Forelimb muscle (tissue), 1 donor: ENCODE data around the gene SEZ6L. TPM values are rescaled to one million over a fixed set of nuclear protein-coding genes. Genes with fewer than 3 reads are reported as not detected.

Experiments
- DNase-seq: peaks from one replicate; pipeline ENCODE4 v3.0.0-alpha.2; 2013; ENCODE audit warnings: low read depth
- polyA plus RNA-seq: library from polyadenylated mRNA; unstranded; fragments of 120-200 nt; gene quantifications from one replicate; pipeline ENCODE4 v1.2.1, GENCODE V29; 2013; ENCODE audit not compliant: insufficient read length

Gene SEZ6L
- polyA plus RNA-seq, 1 donor: 0.40 TPM

DNA sequence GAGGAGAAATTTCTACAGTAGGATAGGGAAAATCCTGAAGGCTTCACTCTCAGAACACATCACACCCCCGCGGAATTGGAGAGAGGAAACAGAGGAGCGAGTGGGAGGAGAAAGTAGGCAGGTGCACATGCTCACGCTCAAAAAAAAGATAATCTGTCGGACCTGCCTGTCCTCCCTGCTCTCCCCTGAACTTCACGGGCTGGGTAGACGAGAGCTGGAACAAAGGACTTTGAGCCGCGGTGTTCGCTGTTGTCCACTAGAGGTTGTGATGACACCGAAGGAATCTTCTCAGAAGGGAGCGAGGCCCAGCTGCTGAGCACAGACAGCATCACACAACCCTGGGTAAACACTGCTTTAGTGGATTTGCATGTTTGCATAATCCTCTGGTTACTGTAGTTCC is 5.0 kb downstream of the SEZ6L start:
- DNase-seq: no peak

DNA sequence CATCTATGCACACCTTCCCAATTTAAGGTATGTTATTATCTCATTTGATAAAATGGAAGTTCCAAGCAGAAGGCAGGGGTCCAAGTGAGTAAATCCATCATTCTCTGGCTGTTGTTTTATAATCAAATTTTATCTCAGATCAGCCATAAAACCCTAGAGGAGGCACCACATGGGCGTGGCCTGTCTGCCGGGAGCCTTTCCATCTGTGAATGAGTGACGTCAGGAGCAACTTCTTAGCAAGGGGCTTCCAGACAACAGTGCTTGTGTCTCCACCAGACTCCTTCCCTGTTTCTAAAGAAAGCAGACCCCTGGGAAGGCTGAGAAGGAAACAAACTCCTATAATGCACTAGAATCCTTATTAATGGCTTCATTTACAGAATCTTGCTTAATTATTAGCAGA is 13.5 kb downstream of the SEZ6L start:
- DNase-seq: no peak

DNA sequence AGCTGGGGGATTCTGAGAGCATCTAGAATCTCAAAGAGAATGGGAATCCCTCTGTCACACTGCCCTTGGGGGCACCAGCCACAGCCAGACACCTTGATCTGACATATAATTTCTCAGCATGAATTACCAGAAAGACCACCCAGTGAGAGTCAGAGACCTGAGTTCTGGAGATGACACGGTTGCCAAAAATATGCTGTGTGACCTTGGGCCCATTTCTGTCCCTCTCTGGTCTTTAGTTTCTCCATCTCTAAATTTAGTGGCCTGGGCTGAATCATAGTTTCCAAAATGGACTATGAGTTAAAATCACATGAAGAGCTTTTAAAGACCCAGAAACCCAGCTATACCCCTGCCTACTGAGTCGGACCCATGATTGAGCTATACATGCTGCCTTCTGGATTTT is 15.9 kb downstream of the SEZ6L start:
- no peak for DNase-seq

DNA sequence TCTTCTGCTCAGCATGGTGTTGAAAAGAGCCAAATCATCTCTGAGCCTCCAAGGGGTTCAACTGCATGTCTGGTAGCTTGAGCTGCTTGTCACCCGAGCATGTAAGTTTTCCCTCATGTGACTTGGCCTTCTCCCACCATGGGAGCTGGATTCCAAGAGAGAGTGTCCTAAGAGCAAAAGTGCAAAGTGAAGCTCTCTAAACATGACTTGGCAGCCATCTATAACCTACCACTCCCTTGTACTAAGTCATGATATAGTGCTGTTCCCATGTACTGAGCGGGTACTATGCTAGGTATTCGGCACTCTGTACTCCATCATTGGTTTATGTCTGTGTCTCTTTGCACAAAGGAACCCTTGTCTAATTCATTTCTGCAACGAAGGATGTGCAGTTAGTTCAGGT is 19.1 kb downstream of the SEZ6L start:
- DNase-seq: no peak

DNA sequence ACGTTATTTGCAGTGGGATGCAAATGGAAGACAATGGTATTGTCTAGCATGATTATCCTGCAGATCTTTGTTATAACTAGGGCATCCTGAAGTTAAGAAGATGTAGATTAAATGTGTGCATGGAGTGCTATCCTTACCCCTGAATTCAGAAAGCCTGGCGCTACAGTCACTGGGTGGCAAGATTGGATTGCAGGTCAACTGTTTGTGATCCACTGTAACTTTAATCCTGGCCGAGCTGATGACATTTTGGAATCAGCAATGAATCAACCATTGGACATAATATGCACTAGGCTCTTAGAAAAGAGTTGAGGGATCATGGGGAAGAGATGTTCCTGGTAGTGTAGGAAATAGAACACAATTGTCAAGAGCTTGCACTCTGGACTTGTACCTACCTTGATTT is 25.1 kb downstream of the SEZ6L start:
- DNase-seq: no peak

DNA sequence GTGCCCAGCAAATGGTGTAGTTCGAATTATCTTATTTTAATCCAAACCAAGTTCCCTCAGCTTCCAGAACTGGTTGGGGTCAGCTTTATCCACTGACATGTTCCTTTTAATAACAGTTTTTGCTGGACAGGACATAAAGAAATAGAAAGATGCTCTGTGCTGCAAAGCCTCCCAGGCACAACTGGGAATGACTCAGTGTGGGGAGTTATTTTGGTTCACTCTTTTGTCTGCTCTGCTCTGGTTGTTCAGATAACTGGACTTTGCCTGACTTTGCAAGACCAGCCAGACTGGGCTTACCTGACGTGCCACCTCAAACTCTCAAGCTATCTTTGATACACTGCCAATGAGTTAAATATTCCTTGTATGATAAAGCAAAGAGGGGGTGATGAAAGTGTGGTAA is 25.6 kb downstream of the SEZ6L start:
- DNase-seq: no peak

DNA sequence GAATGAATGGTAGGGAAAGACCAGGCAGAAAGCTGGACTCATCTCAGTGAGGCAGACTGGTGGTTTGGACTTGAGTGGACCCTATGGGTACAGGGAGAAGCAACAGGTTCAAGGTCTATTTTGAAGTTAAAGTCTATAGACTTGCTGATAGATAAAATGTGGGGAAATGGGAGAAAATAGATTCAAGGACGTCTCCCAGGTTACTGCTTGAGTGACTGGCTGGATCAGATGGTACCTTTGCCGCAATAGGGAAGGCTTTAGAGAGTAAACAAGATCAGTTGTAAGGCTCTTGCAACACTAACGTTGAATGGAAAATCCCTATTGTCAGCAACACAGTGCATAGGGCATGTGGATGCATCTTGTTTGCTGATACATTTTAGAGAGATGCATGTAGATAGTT is 27.4 kb downstream of the SEZ6L start:
- DNase-seq: no peak

DNA sequence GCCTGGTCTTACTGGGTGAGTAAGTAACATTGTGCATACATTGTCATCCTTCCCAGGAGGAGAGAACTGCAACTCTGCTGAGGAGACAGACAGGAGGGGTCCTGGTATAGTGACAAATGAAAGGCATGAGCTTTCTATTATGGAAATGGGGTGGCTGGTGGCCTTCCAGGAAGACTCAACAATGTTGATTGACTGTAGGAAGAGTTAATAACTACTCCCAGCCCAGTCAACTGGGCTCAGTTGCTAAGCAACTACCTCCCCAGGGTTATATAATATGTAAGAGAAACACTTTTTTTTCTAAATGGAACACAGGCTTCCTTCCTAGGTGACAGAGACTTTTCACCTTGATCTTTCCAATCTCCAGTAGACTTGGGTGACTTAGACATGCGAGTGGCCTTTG is 28.2 kb downstream of the SEZ6L start:
- no peak for DNase-seq

DNA sequence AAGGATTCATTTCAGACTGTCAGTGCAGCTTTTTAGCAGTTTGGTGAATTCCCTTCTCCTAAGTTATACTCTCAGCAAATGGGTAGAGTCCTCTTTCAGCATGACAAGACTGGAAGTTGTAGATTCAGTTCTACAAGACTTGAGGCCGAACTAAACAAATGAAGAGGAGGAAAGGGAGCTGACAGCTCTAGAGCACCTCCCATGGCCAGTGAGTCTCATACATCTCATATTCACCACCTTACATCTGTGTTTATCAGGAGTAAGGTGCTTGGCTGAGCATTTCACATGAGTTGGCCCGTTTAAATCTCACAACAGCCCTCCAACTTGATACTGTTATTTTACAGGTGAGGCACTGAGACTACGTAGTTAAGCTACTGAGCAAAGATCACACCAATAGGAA is 30.4 kb downstream of the SEZ6L start:
- no peak for DNase-seq

DNA sequence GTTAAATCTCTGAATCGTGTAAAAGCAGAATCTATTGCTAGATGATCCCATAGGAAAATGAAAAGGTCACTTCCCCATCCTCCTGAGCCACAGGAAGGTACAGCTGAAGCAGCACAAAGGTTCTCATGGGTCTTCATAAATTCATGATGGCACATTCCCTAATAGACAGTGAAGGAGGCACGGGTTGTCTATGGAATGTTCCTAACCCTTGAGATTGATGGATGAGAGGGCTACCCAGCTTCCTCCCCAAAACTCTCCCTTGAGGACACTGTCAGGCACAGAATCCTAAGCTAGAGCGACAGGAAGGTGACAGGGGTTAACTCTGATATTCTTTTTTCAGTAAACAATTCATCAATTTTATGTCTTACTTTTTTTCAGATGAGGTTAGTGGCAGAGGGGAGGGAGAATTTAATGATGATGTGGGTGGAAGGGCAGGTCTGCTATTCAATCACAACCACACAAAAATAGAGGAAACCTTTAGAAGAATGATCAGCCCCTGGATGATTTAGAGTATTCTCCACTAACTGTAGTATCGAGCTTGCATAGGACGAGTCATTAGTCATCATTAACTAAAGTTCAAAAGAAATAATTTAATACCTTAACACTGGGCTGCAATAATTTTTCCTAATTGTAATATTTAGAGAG is 33.1 kb downstream of the SEZ6L start:
- no peak for DNase-seq

DNA sequence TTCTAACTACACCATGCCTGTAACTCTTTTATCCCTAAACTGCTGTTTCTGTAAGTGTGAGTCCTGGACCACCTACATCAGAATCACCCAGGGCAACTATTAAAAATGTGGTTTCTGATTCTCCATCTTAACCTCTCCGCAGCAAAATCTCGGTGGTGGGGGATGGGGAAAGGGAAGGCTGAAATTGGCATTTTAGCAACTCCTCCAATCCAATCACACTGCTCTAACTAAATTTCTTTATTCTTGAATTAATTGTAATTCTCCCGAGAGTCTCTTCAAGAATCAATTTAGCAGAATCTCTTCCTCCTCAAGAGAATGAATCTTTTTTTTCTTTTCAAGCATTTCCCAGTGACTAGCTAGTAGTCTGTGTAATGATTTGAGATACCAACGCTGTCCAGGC is 36.2 kb downstream of the SEZ6L start:
- no peak for DNase-seq

DNA sequence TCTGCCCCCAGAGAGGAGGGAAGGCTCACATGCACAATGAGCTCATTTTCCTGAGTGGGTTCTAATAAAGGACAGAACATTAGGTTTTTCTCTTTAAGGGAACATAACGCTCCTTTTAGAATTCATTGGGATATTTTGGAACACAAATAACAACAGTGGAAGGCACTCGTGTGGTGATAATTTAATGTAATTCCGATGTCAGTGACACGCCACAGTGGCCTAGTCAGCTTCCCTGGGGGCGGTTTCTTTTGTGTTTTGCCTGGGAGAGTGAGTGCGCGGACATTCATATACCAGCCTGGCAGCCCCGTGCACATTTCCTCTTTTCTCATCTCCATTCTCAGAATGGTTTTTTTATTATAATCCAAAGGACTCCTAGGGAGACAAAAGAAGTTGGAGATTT is 41.1 kb downstream of the SEZ6L start:
- no peak for DNase-seq

DNA sequence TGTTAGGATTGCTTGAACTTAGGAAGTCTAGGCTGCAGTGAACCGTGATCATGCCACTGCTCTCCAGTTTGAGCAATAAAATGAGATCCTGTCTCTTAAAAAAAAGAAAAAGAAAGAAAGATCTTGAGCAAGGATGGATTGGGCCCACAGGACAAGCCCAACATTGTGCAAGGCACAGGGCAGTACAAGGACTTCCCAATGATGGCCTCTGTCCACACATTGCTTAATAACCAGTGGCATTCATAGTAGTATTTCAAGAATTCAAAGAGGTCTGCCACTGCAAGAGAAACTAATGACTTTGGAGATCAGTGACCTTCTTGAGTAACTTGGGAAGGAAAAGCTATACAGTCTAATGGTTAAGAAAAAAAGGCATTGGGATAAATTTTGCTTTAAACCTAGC is 44.6 kb downstream of the SEZ6L start:
- no peak for DNase-seq

DNA sequence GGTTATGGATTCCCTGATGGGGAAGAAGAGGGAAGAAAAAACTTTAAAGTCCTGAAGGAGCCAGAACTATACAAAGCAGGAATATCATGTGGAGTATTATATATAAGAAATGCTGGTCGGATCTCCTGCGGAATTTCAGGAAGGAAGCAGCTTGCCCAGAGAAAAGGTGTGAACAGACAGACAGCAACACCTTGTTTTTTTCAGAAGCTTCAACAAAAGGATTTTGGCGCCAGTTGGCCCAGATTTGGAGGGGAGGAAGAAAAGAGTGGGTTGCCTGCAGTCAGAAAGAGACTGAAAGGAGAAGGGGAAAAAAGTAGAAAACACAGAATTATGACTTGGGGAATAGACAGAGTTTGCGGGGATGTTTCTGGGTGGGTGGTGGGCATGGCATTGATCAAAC is 45.2 kb downstream of the SEZ6L start:
- DNase-seq: no peak

DNA sequence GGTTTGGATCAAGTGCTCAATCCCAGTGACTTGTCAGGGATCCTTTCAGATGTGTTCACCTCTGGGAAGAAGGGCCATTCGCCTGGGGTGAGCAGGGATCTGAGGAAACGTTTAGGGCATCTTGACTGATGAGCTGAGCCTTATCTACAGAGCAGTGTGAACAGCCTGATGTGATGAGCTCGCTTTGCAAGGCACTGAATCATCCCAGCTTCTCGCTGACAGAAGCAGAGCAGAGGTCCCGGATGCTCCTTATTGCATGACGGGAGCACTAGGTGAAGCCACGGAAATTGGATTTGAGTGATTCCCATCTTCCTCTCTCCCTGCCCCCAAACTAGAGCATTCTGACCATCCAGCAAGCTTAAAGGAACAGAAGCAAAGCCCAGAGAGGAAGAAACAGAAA is 46.5 kb downstream of the SEZ6L start:
- no peak for DNase-seq

DNA sequence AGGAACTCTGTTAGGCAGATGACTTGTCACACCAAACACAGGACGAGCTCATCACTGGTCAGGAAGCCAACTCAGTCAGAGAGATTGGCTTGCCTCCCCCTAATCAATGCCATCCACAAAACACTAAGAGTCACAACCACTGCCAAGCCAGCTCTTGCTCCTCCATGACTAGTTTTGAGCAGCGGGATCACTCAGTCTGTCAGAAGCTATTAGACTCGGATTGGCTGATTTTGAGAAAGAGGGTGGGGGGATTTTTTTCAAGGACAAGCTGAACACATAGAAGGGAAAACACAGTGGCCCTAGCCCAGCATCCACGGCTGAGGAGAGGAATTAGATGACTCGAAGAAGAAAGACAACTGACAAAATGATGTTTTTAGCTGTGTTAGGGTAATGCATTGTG is 55.9 kb downstream of the SEZ6L start:
- no peak for DNase-seq

DNA sequence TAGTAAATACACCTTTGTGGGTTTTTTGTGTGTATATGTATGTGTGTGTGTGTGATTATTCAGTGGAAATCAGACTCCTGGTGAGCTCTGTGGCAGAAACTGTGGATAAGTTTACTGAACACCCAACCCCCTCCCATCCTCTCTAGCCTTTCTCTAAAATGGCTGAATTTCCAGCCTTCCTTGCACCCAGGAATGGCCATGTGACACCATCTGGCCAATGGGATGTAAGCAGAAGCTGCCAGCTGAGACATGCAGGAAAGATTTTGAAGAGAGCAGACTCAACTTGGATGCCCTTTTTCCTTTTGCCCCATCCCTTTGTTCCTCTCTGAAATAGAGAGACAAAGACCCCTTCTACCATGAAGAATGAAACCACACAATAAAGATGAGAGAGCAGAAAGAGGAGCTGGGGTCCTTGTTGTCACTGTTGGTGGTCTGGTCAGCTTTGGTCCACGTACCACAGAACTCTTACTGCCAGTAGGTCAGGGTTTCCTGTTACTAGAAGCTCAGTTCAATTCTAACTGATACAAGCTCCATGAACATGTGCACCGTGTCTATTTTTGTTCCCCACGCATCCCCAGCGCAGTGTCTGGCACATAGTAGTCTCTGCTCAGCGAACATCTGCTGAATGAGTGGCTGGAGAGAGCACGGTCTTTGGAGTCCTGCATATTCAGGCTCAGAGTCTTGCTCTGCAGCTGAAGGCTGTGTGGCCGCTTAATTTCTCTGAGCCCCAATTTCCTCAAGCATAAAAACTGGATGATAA is 57.5 kb downstream of the SEZ6L start:
- DNase-seq: no peak

DNA sequence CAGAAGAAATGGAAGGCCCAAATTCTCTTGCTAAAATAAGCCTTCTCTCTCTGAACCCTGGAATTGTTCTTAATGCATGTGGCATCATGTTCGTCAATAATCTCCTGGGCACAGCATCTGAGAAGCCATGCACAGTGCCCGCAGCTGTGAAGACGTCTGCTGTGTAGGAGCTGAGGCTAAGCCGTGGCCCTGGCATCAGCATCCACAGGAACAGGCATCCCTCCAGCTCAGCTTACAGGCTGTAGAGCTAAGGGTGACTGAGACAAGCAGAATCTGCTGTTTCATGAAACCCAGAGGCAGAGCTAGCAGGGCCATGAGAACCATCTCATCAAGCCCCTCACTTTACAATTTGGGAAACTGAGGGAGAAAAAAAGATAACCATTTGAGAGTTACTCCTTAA is 60.6 kb downstream of the SEZ6L start:
- DNase-seq: no peak

DNA sequence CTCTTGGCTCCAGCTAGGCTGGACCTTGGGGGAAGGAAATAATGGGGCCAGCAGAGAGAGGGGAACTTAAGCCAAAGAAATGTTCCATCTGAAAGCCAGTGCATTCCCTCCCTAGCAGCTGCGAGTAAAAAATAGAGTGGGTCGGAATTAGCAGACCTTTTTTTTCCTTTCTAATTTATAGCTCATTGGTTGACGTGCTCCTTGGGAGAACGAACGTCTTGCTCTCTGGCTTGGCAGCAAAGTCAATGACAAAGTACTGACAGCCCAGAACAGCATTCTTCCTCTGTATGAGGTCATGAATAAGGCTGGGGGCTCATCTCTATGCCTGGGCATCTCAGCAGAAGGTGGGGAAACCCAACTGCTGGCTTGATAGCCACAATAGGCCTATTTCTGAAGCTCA is 65.0 kb downstream of the SEZ6L start:
- DNase-seq: no peak

DNA sequence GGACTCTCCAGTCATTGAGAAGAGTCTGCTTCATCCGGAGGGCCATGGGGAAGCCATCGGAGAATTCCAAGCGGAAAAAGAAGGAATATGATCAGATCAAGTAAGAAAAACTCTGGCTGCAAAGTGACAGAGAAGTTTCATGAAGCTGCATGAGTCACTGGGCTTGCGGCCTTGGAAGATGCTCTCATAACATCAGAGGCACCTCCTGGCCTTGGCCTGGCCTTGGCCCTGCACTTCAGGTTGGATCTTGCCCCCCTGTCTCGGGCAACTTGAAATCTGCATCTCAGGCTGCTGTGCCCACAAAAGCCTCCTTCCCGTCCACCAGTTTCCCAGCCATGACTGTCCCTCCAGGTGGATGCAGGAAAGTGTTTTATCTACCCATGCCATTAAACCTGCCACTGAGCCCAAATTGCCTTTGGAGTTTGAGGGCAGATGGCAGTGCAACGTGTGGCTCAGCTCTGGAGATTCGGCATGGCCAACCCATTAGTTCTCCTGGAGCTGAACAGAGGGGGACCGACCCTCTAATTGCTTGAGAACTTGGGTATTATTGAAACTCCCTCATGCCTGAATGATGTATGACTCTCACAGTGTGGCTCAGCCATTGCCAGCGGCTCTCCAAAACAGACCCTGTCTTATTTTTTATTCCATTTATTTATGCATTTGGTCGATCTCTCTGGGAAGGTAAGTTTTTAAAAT is 66.7 kb downstream of the SEZ6L start:
- DNase-seq: no peak

DNA sequence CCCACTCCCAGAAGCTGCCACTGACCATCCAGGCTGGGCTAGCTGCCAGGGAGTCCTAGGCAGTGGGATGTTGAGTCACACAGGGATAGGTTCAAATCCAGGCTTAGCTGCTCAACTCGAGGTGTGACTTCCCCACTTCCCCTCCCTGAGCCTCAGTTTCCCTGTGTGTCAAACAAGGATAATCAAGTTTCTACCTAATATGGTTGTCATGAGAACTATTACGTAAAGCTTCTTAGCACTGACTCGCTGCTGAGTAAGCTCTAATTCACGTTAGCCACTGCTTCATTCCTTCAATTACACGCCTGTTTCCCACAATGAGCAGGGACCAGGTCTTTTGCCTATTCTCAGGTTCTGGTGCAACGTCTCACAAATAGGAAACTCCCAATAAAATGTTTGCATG is 67.7 kb downstream of the SEZ6L start:
- DNase-seq: no peak

DNA sequence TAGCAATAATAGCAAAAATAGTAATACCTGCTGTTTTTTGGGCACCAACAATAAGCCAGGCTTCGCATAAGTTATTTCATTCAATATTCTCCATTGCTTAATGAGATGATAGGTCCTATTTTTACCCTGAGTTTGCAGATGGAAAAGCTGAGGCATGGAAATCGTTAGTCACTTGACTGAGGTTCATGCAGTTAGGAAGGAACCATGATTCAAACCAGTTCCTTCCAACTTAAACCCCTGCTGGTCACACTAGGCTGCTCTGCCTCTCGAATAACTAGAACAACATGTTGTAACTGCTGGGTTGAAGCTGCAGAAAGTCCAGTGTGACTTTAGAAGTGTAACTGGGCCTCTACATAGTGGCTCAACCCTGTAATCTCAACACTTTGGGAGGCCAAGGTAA is 69.3 kb downstream of the SEZ6L start:
- no peak for DNase-seq

DNA sequence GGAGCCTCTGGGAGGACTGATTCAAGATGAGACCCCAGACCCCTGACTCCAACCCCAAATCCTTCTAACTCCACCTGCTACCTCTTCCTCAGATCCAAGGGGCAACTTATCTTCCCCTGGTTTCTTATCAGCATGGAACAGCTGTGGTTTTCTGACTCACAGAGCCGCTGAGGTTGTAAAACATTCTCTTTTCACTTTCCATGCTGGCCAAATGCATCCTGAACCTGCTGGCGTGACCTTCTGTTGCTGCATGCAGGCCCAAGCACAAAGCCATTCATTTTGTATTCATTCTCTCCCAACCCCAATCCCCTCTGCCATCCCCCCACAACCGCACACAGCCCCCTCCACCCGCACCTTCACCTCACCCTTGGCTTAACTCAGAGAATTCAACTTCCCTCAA is 70.3 kb downstream of the SEZ6L start:
- no peak for DNase-seq
